NCI-H510A treated with DMSO at 0.1 percent for 48 hours (cell line): Measurements from ENCODE around the gene CD82.

ENCODE experiments used
- DNase-seq: peaks from one replicate; lab custom pipeline; 2025; lab: John Stamatoyannopoulos, UW

CD82 gene

GRCh38 chr11:44561964-44562734, 3.3 kb upstream of the CD82 start:
- no peak for DNase-seq

- no peak for DNase-seq
Observed at GRCh38 chr11:44562845-44563460, 2.5 kb upstream of the CD82 start.

- DNase-seq, result no peak
Observed at GRCh38 chr11:44563711-44564110, 1.8 kb upstream of the CD82 start.

GRCh38 chr11:44564166-44564565, 1.3 kb upstream of the CD82 start:
- DNase-seq, result peak; percentile 43

- peak; percentile 43 for DNase-seq
Observed at GRCh38 chr11:44564670-44565210, 723 bp upstream of the CD82 start.

- DNase-seq, result no peak
Observed at GRCh38 chr11:44565953-44566949, 788 bp downstream of the CD82 start.

- no peak for DNase-seq
Observed at GRCh38 chr11:44566952-44567875, 1.8 kb downstream of the CD82 start.

- no peak for DNase-seq
Observed at GRCh38 chr11:44567876-44568256, 2.4 kb downstream of the CD82 start.

GRCh38 chr11:44568331-44568657, 2.8 kb downstream of the CD82 start:
- no peak for DNase-seq

- no peak for DNase-seq
Observed at GRCh38 chr11:44568658-44569473, 3.4 kb downstream of the CD82 start.

- no peak for DNase-seq
Observed at GRCh38 chr11:44570411-44571155, 5.1 kb downstream of the CD82 start.

GRCh38 chr11:44571871-44572270, 6.4 kb downstream of the CD82 start:
- no peak for DNase-seq

- DNase-seq, result no peak
Observed at GRCh38 chr11:44572436-44572835, 7.0 kb downstream of the CD82 start.

- no peak for DNase-seq
Observed at GRCh38 chr11:44572884-44573283, 7.4 kb downstream of the CD82 start.

GRCh38 chr11:44573333-44573732, 7.9 kb downstream of the CD82 start:
- DNase-seq, result no peak

- no peak for DNase-seq
Observed at GRCh38 chr11:44574610-44575287, 9.3 kb downstream of the CD82 start.

- no peak for DNase-seq
Observed at GRCh38 chr11:44575288-44575672, 9.8 kb downstream of the CD82 start.

GRCh38 chr11:44575962-44576361, 10.5 kb downstream of the CD82 start:
- no peak for DNase-seq

GRCh38 chr11:44576656-44577055, 11.2 kb downstream of the CD82 start:
- no peak for DNase-seq
